ENCODE measurements around the gene CFAP92. TPM values are rescaled to one million over a fixed set of nuclear protein-coding genes. Genes with fewer than 3 reads are reported as not detected.

Gene CFAP92
- total and polyA plus RNA-seq, 7 donors: under 0.01 to 1.2 (median 0.61) TPM; not detected in 2

DNA sequence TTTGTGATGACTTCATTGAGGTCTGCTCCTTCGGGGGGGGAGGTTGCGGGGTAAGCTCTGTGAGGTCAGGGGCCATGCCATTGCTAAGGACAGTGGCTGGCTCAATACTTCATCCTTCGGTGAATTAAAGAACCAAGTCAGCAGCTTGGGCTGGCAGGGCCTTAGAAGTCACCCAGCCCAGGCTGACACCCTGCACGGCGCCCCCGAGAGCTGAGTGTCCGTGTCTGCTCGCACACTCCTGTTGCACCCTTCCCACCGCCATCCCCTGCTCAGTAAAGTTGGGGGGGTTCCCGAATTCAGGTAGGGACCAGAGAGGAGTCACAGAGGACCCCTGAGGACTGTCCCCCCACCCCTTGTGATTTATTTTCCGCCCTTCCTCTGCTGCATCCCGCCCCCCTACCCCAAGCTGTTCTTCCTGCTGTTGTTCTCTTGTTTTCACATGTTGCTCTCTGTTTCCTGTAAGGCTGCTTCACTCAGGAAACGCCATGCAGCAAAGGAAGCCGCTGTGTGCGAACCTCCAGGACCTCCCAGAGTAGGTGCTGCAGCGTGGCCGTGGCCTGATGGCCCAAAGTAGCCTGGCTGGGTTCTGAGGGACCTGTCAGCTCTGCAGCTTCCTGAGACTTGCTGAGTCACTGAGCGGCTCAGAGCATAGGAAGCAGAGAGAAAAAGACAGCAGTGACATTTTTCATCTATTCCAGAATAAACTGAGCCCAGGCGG is 21.7 kb upstream of the CFAP92 start:
- no peak overlapping the region for H3K4me3 ChIP-seq
- WGBS, 2 donors: 47 to 85% methylated on average over 19 of the region's 19 CpGs
- no peak for TF ChIP-seq EP300 (IDR thresholded peaks at IDR 0.05)
- peak in 2 of 4 donors; percentile 5 to 16 for TF ChIP-seq POLR2AphosphoS5 (IDR thresholded peaks at IDR 0.05)
- TF ChIP-seq, protein P1, sequence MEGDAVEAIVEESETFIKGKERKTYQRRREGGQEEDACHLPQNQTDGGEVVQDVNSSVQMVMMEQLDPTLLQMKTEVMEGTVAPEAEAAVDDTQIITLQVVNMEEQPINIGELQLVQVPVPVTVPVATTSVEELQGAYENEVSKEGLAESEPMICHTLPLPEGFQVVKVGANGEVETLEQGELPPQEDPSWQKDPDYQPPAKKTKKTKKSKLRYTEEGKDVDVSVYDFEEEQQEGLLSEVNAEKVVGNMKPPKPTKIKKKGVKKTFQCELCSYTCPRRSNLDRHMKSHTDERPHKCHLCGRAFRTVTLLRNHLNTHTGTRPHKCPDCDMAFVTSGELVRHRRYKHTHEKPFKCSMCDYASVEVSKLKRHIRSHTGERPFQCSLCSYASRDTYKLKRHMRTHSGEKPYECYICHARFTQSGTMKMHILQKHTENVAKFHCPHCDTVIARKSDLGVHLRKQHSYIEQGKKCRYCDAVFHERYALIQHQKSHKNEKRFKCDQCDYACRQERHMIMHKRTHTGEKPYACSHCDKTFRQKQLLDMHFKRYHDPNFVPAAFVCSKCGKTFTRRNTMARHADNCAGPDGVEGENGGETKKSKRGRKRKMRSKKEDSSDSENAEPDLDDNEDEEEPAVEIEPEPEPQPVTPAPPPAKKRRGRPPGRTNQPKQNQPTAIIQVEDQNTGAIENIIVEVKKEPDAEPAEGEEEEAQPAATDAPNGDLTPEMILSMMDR (IDR thresholded peaks at IDR 0.05): no peak
- H3K27ac ChIP-seq: peak overlapping the region; percentile 47 to 69 (median 56)
- H3K36me3 ChIP-seq: no peaks in the 10 kb centered on the region
- DNase-seq: no peak
- intact Hi-C loops (cut with DNase I): no loop called here
- H3K27me3 ChIP-seq: no peaks in the 10 kb centered on the region
- no peaks in the 10 kb centered on the region for H3K9me3 ChIP-seq
- H3K4me1 ChIP-seq: peaks cover 0 to 21% (median 8%) of the 10 kb centered on the region in 4 donors

DNA sequence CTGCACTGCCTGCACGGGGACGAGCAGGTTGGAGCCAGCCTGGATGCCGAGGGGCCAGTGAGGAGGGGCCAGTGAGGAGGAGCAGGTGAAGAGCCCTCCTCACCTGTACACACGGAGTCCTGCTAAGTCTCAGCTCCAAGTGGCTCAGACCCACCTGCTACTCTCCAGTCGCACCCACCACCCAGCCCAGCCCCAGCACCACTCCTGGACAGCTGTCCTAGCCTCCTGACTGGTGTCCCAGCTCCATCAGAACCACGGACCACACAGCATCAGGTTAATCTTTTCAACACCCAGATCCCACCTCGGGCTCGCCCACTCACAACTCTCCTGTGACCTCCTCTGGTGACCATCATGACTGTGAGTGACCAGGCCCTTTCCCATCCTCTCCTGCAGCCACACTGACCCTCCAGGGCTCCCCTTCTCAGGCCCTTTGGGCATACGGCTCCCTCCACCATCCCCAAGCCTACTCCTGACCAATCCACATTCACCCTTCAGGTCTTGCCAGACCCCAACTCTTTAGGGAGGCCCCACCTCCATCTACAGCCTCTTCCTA is 21.0 kb upstream of the CFAP92 start:
- H3K9me3 ChIP-seq: no peaks in the 10 kb centered on the region
- peak overlapping the region; percentile 47 to 69 (median 56) for H3K27ac ChIP-seq
- H3K27me3 ChIP-seq: no peaks in the 10 kb centered on the region
- intact Hi-C loops (cut with DNase I): no loop called here
- no peak for TF ChIP-seq EP300 (IDR thresholded peaks at IDR 0.05)
- TF ChIP-seq, protein P1 (IDR thresholded peaks at IDR 0.05): no peak
- TF ChIP-seq POLR2AphosphoS5 (IDR thresholded peaks at IDR 0.05): no peak
- no peak for TF ChIP-seq POLR2A (IDR thresholded peaks at IDR 0.05)
- peaks cover 0 to 21% (median 8%) of the 10 kb centered on the region in 4 donors for H3K4me1 ChIP-seq
- H3K4me3 ChIP-seq: no peak overlapping the region
- no peak for DNase-seq
- no peaks in the 10 kb centered on the region for H3K36me3 ChIP-seq
- WGBS, 2 donors: 93 to 95% methylated on average over 9 of the region's 9 CpGs

DNA sequence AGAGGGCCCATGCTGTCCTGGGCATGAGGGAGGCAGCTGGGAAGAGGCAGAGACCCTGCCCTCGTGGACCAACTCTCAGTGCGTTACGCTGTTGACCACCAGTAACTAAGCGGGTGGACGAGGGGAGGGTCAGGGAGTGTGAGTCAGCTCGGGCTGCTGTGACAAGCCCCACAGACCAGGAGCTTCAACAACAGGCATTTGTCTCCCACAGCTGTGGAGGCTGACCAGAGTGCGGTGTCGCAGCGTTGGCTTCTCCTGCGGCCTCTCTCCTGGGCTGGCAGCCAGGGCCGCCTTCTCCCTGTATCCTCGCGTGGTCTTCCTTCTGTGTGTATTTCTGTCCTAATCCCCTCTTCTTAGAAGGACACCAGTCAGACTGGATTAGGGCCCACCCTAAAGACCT is 20.3 kb upstream of the CFAP92 start:
- no peaks in the 10 kb centered on the region for H3K36me3 ChIP-seq
- intact Hi-C loops (cut with DNase I): no loop called here
- no peaks in the 10 kb centered on the region for H3K27me3 ChIP-seq
- H3K9me3 ChIP-seq: no peaks in the 10 kb centered on the region
- DNase-seq: no peak
- H3K4me3 ChIP-seq: no peak overlapping the region
- H3K27ac ChIP-seq: peak overlapping the region; percentile 47 to 69 (median 56)
- 77 to 86% methylated on average over 13 of the region's 13 CpGs for WGBS, 2 donors
- TF ChIP-seq POLR2AphosphoS5 (IDR thresholded peaks at IDR 0.05): no peak
- no peak for TF ChIP-seq POLR2A (IDR thresholded peaks at IDR 0.05)
- TF ChIP-seq, protein P1 (IDR thresholded peaks at IDR 0.05): no peak
- TF ChIP-seq EP300 (IDR thresholded peaks at IDR 0.05): no peak
- peaks cover 0 to 21% (median 8%) of the 10 kb centered on the region in 4 donors for H3K4me1 ChIP-seq

DNA sequence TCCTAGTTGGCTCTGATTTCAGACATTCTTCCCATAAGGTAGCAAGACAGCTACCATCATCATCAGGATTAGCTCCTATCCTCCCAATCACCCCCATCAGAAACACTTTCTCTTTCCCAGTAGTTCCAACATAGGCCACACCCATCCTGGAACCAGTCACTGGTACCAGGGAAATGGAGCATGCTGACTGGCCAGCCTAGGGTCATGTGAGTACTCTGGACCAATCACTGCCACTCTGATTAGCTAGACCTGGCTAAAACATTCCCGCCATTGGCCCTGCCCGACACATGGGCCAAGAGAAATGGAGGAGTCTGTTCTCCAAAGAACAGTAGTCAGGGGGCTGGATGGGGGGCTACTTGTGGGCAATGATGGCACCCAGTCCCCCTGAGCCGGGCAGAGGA is 19.6 kb upstream of the CFAP92 start:
- Histone ChIP-seq H3K36me3 (no peaks in the 10 kb centered on the region), H3K9me3 (no peaks in the 10 kb centered on the region), H3K27ac (peak overlapping the region; percentile 18 to 69 (median 56)), H3K4me1 (peaks cover 0 to 21% (median 8%) of the 10 kb centered on the region in 4 donors), H3K4me3 (no peak overlapping the region), H3K27me3 (no peaks in the 10 kb centered on the region)
- DNase-seq: no peak
- intact Hi-C loops (cut with DNase I): no loop called here
- WGBS, 2 donors: 96 to 97% methylated on average over 3 of the region's 3 CpGs
- no peak for TF ChIP-seq POLR2AphosphoS5 (IDR thresholded peaks at IDR 0.05)
- no peak for TF ChIP-seq POLR2A (IDR thresholded peaks at IDR 0.05)
- TF ChIP-seq EP300 (IDR thresholded peaks at IDR 0.05): no peak
- TF ChIP-seq, protein P1 (IDR thresholded peaks at IDR 0.05): no peak

Measured in sigmoid colon (tissue), 7 donors.